Mesenchymal stem cell (in vitro differentiated cells and primary cell): ENCODE measurements around the gene EHD1.
A peak's percentile ranks its signal among the peaks of the same experiment; 100 is the strongest.

ENCODE experiments used
- DNase-seq: peaks from one replicate; pipeline ENCODE4 v3.0.0-alpha.2; 2013
- H2AFZ ChIP-seq: one replicate; pipeline ENCODE4 v1.6.1; 2013; ENCODE audit warnings: low read depth, mild to moderate bottlenecking, control low read depth, inconsistent platforms, low read length, moderate library complexity
- H2AK5ac ChIP-seq: 2 replicates; pipeline ENCODE4 v1.6.1; 2013; ENCODE audit warnings: low read length, moderate library complexity, mild to moderate bottlenecking, inconsistent platforms; ENCODE audit not compliant: severe bottlenecking
- H2BK120ac ChIP-seq: one replicate; pipeline ENCODE4 v1.6.1; 2013; ENCODE audit warnings: low read depth, mild to moderate bottlenecking, inconsistent platforms, low read length, moderate library complexity
- H2BK12ac ChIP-seq, 2 experiments: one replicate each; pipeline ENCODE4 v1.6.1; 2013; ENCODE audit warnings: inconsistent platforms in 2 of 2, low read length in 2 of 2, mild to moderate bottlenecking in 2 of 2, moderate library complexity in 2 of 2, control low read depth in 1 of 2
- H2BK15ac ChIP-seq: one replicate; pipeline ENCODE4 v1.6.1; 2013; ENCODE audit warnings: mild to moderate bottlenecking, low read depth, inconsistent platforms; ENCODE audit not compliant: poor library complexity, severe bottlenecking
- H2BK5ac ChIP-seq: 2 replicates; pipeline ENCODE4 v1.6.1; 2013; ENCODE audit warnings: low read depth, mild to moderate bottlenecking, low read length, control low read depth, inconsistent platforms; ENCODE audit not compliant: poor library complexity, severe bottlenecking
- H3K14ac ChIP-seq, 2 experiments: one replicate each; pipeline ENCODE4 v1.6.1; 2013; ENCODE audit warnings: inconsistent platforms in 2 of 2, low read length in 2 of 2, control low read depth in 1 of 2, mild to moderate bottlenecking in 1 of 2, moderate library complexity in 1 of 2
- H3K18ac ChIP-seq, 2 experiments: one replicate each; pipeline ENCODE4 v1.6.1; 2013; ENCODE audit warnings: inconsistent platforms in 2 of 2, low read length in 2 of 2, control low read depth in 1 of 2, low read depth in 1 of 2, mild to moderate bottlenecking in 1 of 2
- H3K23ac ChIP-seq, 2 experiments: one replicate each; pipeline ENCODE4 v1.6.1; 2013; ENCODE audit warnings: inconsistent platforms in 2 of 2, low read length in 2 of 2, mild to moderate bottlenecking in 2 of 2, moderate library complexity in 2 of 2, control low read depth in 1 of 2
- H3K27ac ChIP-seq: 2 replicates; pipeline ENCODE4 v1.5.1; 2013; ENCODE audit warnings: mild to moderate bottlenecking, moderate library complexity, low read length, control low read depth, inconsistent platforms; ENCODE audit not compliant: poor library complexity, severe bottlenecking
- H3K27me3 ChIP-seq, 2 experiments: 2 replicates each; pipeline versions ENCODE4 v1.6.1 to v1.7.0; 2013; ENCODE audit warnings: low read length in 2 of 2, mild to moderate bottlenecking in 2 of 2, moderate library complexity in 2 of 2, control low read depth in 1 of 2, inconsistent platforms in 1 of 2; ENCODE audit not compliant: control insufficient read depth in 1 of 2, insufficient read depth in 1 of 2
- H3K36me3 ChIP-seq, 2 experiments: 2 replicates each; pipeline versions ENCODE4 v1.6.1 to v1.7.0; 2013; ENCODE audit warnings: low read length in 2 of 2, control low read depth in 1 of 2, inconsistent platforms in 1 of 2, low read depth in 1 of 2, mild to moderate bottlenecking in 1 of 2; ENCODE audit not compliant: insufficient read depth in 2 of 2, control insufficient read depth in 1 of 2
- H3K4ac ChIP-seq, 2 experiments: one replicate each; pipeline ENCODE4 v1.6.1; 2013; ENCODE audit warnings: inconsistent platforms in 2 of 2, low read length in 2 of 2, mild to moderate bottlenecking in 2 of 2, moderate library complexity in 2 of 2, control low read depth in 1 of 2, low read depth in 1 of 2
- H3K4me1 ChIP-seq: 2 replicates; pipeline ENCODE4 v1.6.1; 2013; ENCODE audit warnings: low read depth, low read length, control low read depth; ENCODE audit not compliant: control insufficient read depth, insufficient read depth
- H3K4me2 ChIP-seq: 2 replicates; pipeline ENCODE4 v1.6.1; 2013; ENCODE audit warnings: low read length, mild to moderate bottlenecking, inconsistent platforms; ENCODE audit not compliant: poor library complexity, severe bottlenecking
- H3K4me3 ChIP-seq, 2 experiments: 2 replicates each; pipeline versions ENCODE4 v1.5.1 to v1.7.0; 2013; ENCODE audit warnings: low read length in 2 of 2, mild to moderate bottlenecking in 2 of 2, control low read depth in 1 of 2, low read depth in 1 of 2; ENCODE audit not compliant: insufficient read depth in 1 of 2
- H3K79me1 ChIP-seq: replicated peaks from 2 replicates; pipeline ENCODE4 v1.6.1; 2013; ENCODE audit warnings: mild to moderate bottlenecking, control low read depth, low read length, inconsistent platforms; ENCODE audit not compliant: poor library complexity, severe bottlenecking
- H3K9ac ChIP-seq: 2 replicates; pipeline ENCODE4 v1.7.0; 2013; ENCODE audit warnings: mild to moderate bottlenecking, low read length, moderate library complexity
- H3K9me3 ChIP-seq: 2 replicates; pipeline ENCODE4 v1.7.0; 2013; ENCODE audit warnings: mild to moderate bottlenecking, low read length; ENCODE audit not compliant: control insufficient read depth
- H4K8ac ChIP-seq: one replicate; pipeline ENCODE4 v1.6.1; 2013; ENCODE audit warnings: inconsistent platforms, mild to moderate bottlenecking, low read length, moderate library complexity
- H4K91ac ChIP-seq: one replicate; pipeline ENCODE4 v1.6.1; 2013; ENCODE audit warnings: mild to moderate bottlenecking, low read length, inconsistent platforms
- WGBS: methylation state at CpG from one replicate; pipeline ENCODE4 v1.1.7; 2013; ENCODE audit warnings: mixed read lengths; 5-methylcytosine and 5-hydroxymethylcytosine counted together

The EHD1 gene

DNA sequence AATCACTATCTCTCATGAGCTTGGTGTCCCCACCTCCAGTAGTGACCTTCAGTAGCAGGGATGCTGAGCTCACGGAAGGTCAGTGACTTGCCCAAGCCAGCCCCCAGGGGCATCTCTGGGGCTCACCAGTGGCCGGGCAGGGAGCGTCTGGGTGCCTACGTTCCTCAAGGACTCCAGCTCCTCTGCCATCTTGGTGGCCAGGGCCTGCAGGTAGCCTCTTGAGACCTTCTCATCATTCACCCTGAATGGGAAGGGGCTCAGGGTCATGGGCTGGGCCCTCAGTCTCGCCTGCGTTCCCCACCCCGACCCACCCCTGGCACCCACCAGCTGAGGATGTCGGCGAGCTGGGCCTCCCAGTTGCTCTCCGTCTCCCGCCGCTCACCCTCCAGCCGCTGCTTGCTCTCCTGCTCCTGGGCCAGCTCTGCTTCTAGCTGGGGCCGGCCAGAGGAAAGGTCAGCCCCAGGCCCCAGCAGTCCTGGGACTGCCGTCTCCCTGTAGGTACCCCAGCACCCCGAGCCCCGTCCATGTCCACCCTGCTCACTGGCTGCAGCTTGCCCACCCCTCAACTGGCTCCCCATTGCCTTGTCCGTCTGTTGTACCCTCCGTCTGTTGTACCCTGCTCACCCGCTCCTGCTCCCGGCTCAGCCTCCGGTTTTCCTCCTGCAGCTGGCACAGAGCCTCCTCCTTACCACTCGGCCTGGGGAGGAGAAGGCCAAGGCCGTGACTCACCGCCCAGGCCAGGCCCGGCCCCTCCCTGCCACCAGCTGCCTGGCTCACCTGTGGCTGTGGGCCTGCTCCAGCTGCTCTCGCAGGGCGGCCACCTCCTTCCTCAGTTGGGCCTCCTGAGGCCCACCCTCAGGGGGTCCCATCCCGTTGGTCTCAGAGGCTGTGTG lies 43.5 kb downstream of the EHD1 start:
- Histone ChIP-seq H3K9me3 (no peaks in the 10 kb centered on the region), H3K4ac (no peak overlapping the region), H3K18ac (no peak overlapping the region), H2AFZ (no peak overlapping the region), H2BK5ac (no peak overlapping the region), H4K8ac (no peak overlapping the region), H3K36me3 (peaks cover 0 to 65% of the 10 kb centered on the region in 2 experiments), H2BK12ac (no peak overlapping the region), H3K23ac (no peak overlapping the region), H2BK120ac (no peak overlapping the region), H2BK15ac (no peak overlapping the region), H3K79me1 (no peaks in the 10 kb centered on the region), H3K14ac (no peak overlapping the region), H4K91ac (no peak overlapping the region), H3K4me1 (peaks cover 15% of the 10 kb centered on the region), H3K27ac (no peak overlapping the region), H3K4me3 (no peak overlapping the region), H3K4me2 (no peak overlapping the region), H3K9ac (no peak overlapping the region), H2AK5ac (peak overlapping the region; percentile 21), H3K27me3 (peaks cover 0 to 7% of the 10 kb centered on the region in 2 experiments)
- WGBS, result 84% methylated on average over 29 of the region's 29 CpGs
- DNase-seq, result no peak

GRCh38 chr11:64834031-64834722 lies 44.2 kb downstream of the EHD1 start:
- H3K9ac ChIP-seq, result no peak overlapping the region

DNA sequence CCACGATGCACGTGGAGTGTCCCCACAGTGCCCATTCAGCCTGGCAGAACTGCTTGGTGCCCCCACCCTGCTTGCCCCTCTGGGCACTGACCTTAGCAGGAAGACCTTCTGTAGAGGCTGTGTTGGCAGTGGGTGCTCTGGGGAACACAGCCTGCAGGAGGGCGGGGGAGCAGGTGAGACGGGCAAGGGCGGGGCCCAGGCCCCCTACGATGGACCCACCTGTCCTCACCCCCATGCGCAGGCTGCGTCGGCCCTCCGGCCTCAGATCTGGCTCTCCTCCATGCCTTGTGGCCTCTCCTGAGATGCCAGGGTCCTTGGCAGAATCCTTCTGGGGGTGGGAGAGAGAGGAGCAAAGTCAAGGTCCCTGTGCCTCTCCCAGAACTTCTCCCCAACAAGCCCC lies 44.9 kb downstream of the EHD1 start:
- peaks cover 0 to 60% of the 10 kb centered on the region in 2 experiments for H3K36me3 ChIP-seq
- 97% methylated on average over 3 of the region's 10 CpGs for WGBS
- H3K23ac ChIP-seq, result no peak overlapping the region
- H3K27ac ChIP-seq, result no peak overlapping the region
- H3K4me3 ChIP-seq, result no peak overlapping the region
- no peak overlapping the region for H2BK12ac ChIP-seq
- no peak overlapping the region for H3K14ac ChIP-seq
- H4K91ac ChIP-seq, result no peak overlapping the region
- H2AK5ac ChIP-seq, result no peak overlapping the region
- H3K4me1 ChIP-seq, result peaks cover 13% of the 10 kb centered on the region
- H3K27me3 ChIP-seq, result peaks cover 0 to 7% of the 10 kb centered on the region in 2 experiments
- H4K8ac ChIP-seq, result no peak overlapping the region
- no peaks in the 10 kb centered on the region for H3K79me1 ChIP-seq
- H2BK15ac ChIP-seq, result no peak overlapping the region
- no peak overlapping the region for H2AFZ ChIP-seq
- no peaks in the 10 kb centered on the region for H3K9me3 ChIP-seq
- H3K18ac ChIP-seq, result no peak overlapping the region
- no peak overlapping the region for H3K9ac ChIP-seq
- H2BK120ac ChIP-seq, result no peak overlapping the region
- H3K4ac ChIP-seq, result no peak overlapping the region
- DNase-seq, result no peak
- no peak overlapping the region for H2BK5ac ChIP-seq
- no peak overlapping the region for H3K4me2 ChIP-seq

More at GRCh38 chr11:64834031-64834722, 44.2 kb downstream of the EHD1 start:
- no peak overlapping the region for H3K27ac ChIP-seq
- H3K4me2 ChIP-seq, result no peak overlapping the region
- 94% methylated on average over 25 of the region's 25 CpGs for WGBS
- peaks cover 0 to 7% of the 10 kb centered on the region in 2 experiments for H3K27me3 ChIP-seq
- no peak overlapping the region for H3K18ac ChIP-seq
- no peak overlapping the region for H2BK5ac ChIP-seq
- peaks cover 0 to 65% of the 10 kb centered on the region in 2 experiments for H3K36me3 ChIP-seq
- no peak overlapping the region for H2BK15ac ChIP-seq
- no peak overlapping the region for H2BK120ac ChIP-seq
- H2AK5ac ChIP-seq, result no peak overlapping the region
- no peaks in the 10 kb centered on the region for H3K79me1 ChIP-seq
- DNase-seq, result no peak
- peaks cover 13% of the 10 kb centered on the region for H3K4me1 ChIP-seq
- no peak overlapping the region for H4K8ac ChIP-seq
- H2BK12ac ChIP-seq, result no peak overlapping the region
- H2AFZ ChIP-seq, result no peak overlapping the region
- no peak overlapping the region for H3K14ac ChIP-seq
- H3K23ac ChIP-seq, result no peak overlapping the region
- no peak overlapping the region for H3K4ac ChIP-seq
- H3K9me3 ChIP-seq, result no peaks in the 10 kb centered on the region
- H4K91ac ChIP-seq, result no peak overlapping the region
- no peak overlapping the region for H3K4me3 ChIP-seq

DNA sequence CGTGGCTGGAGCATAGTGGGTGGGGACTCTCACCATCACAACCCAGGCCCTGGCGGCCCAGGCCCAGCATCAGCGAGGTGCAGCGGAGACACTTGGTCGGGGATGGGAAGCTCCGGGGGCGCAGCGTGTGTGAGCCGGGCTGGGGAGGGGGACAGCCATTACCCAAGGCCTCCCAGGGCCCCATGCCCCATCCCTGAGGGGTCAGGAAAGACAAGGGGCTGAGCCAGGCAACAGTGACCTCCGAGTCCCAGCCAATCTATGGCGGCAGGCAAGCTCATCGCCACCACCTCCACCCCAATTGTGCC lies 45.3 kb downstream of the EHD1 start:
- H4K91ac ChIP-seq, result no peak overlapping the region
- no peak overlapping the region for H3K23ac ChIP-seq
- H2AK5ac ChIP-seq, result no peak overlapping the region
- no peak overlapping the region for H2BK120ac ChIP-seq
- 95% methylated on average over 12 of the region's 12 CpGs for WGBS
- no peak overlapping the region for H3K27ac ChIP-seq
- peaks cover 13% of the 10 kb centered on the region for H3K4me1 ChIP-seq
- no peak overlapping the region for H3K4ac ChIP-seq
- no peak overlapping the region for H3K4me3 ChIP-seq
- no peaks in the 10 kb centered on the region for H3K9me3 ChIP-seq
- H3K27me3 ChIP-seq, result peaks cover 0 to 7% of the 10 kb centered on the region in 2 experiments
- H3K9ac ChIP-seq, result no peak overlapping the region
- no peak overlapping the region for H2AFZ ChIP-seq
- no peak overlapping the region for H2BK15ac ChIP-seq
- no peak overlapping the region for H4K8ac ChIP-seq
- H2BK5ac ChIP-seq, result no peak overlapping the region
- H2BK12ac ChIP-seq, result no peak overlapping the region
- no peak overlapping the region for H3K14ac ChIP-seq
- H3K79me1 ChIP-seq, result no peaks in the 10 kb centered on the region
- no peak overlapping the region for H3K4me2 ChIP-seq
- no peak for DNase-seq
- peaks cover 0 to 57% of the 10 kb centered on the region in 2 experiments for H3K36me3 ChIP-seq
- H3K18ac ChIP-seq, result no peak overlapping the region
